HL-60 (cell line): ENCODE results near the gene EFTUD2.

ENCODE experiments used
- DNase-seq, 2 experiments: peaks; one replicate each; pipeline ENCODE4 v3.0.0-alpha.2; 2010 to 2020; ENCODE audit warnings: low read depth in 1 of 2, low spot score in 1 of 2
- H3K27ac ChIP-seq: fragments of 250-450 bp; sonication (Bioruptor Pico); replicated peaks from 2 replicates; pipeline ENCODE4 v1.5.1; 2020; ENCODE audit warnings: mild to moderate bottlenecking, moderate library complexity
- H3K27me3 ChIP-seq: fragments of 250-450 bp; sonication (Bioruptor Pico); 2 replicates; pipeline ENCODE4 v1.5.1; 2021; ENCODE audit warnings: mild to moderate bottlenecking, moderate library complexity; ENCODE audit not compliant: insufficient read depth, poor library complexity, severe bottlenecking
- H3K4me3 ChIP-seq: replicated peaks from 2 replicates; pipeline ENCODE4 v1.5.1; 2011; ENCODE audit warnings: mild to moderate bottlenecking, control low read depth, low read length; ENCODE audit not compliant: insufficient read depth
- GABPA ChIP-seq: IDR thresholded peaks from 2 replicates; pipeline ENCODE4 v1.6.1; 2012; ENCODE audit warnings: low read depth
- POLR2AphosphoS5 ChIP-seq: IDR thresholded peaks from 2 replicates; pipeline ENCODE4 v1.6.1; 2012; ENCODE audit warnings: low read depth
- SPI1 ChIP-seq: IDR thresholded peaks from 2 replicates; pipeline ENCODE4 v1.6.1; 2012; ENCODE audit warnings: low read depth, mild to moderate bottlenecking, borderline replicate concordance
- TF ChIP-seq, protein P1 (sequence below): IDR thresholded peaks from 2 replicates; pipeline ENCODE4 v1.6.1; 2012; ENCODE audit warnings: low read depth; ENCODE audit not compliant: insufficient replicate concordance
- TF ChIP-seq, protein P2 (sequence below): IDR thresholded peaks from one replicate; pipeline ENCODE4 v1.5.1; 2011; ENCODE audit warnings: low read length, control low read depth, inconsistent platforms; ENCODE audit not compliant: insufficient read depth

Gene EFTUD2

DNA sequence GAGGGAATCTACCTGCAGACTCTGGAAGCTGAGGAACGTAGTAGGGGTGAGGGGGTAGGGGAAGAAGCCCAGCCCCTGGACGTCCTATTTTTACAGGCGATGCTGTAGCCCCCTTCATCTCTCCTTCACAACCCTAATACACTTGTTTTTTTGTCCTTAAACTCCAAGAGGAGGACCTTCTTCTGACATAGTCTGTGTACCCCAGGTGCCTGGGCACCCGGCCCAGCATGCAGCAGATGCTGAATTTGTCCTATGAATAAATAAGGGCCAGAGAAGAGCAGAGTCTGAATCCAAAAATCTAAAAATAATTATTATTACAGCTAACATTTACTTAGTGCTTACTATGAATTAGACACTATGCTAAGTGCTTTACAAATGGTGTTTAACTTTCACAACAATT lies 43.2 kb upstream of the EFTUD2 start:
- Histone ChIP-seq H3K27ac (no peak overlapping the region), H3K4me3 (no peak overlapping the region), H3K27me3 (no peaks in the 10 kb centered on the region)
- DNase-seq: no peak
- TF ChIP-seq, protein P1, sequence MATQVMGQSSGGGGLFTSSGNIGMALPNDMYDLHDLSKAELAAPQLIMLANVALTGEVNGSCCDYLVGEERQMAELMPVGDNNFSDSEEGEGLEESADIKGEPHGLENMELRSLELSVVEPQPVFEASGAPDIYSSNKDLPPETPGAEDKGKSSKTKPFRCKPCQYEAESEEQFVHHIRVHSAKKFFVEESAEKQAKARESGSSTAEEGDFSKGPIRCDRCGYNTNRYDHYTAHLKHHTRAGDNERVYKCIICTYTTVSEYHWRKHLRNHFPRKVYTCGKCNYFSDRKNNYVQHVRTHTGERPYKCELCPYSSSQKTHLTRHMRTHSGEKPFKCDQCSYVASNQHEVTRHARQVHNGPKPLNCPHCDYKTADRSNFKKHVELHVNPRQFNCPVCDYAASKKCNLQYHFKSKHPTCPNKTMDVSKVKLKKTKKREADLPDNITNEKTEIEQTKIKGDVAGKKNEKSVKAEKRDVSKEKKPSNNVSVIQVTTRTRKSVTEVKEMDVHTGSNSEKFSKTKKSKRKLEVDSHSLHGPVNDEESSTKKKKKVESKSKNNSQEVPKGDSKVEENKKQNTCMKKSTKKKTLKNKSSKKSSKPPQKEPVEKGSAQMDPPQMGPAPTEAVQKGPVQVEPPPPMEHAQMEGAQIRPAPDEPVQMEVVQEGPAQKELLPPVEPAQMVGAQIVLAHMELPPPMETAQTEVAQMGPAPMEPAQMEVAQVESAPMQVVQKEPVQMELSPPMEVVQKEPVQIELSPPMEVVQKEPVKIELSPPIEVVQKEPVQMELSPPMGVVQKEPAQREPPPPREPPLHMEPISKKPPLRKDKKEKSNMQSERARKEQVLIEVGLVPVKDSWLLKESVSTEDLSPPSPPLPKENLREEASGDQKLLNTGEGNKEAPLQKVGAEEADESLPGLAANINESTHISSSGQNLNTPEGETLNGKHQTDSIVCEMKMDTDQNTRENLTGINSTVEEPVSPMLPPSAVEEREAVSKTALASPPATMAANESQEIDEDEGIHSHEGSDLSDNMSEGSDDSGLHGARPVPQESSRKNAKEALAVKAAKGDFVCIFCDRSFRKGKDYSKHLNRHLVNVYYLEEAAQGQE: no peak
- TF ChIP-seq, protein P2, sequence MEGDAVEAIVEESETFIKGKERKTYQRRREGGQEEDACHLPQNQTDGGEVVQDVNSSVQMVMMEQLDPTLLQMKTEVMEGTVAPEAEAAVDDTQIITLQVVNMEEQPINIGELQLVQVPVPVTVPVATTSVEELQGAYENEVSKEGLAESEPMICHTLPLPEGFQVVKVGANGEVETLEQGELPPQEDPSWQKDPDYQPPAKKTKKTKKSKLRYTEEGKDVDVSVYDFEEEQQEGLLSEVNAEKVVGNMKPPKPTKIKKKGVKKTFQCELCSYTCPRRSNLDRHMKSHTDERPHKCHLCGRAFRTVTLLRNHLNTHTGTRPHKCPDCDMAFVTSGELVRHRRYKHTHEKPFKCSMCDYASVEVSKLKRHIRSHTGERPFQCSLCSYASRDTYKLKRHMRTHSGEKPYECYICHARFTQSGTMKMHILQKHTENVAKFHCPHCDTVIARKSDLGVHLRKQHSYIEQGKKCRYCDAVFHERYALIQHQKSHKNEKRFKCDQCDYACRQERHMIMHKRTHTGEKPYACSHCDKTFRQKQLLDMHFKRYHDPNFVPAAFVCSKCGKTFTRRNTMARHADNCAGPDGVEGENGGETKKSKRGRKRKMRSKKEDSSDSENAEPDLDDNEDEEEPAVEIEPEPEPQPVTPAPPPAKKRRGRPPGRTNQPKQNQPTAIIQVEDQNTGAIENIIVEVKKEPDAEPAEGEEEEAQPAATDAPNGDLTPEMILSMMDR: no peak
- TF ChIP-seq GABPA (no peak), SPI1 (no peak), POLR2AphosphoS5 (no peak)

DNA sequence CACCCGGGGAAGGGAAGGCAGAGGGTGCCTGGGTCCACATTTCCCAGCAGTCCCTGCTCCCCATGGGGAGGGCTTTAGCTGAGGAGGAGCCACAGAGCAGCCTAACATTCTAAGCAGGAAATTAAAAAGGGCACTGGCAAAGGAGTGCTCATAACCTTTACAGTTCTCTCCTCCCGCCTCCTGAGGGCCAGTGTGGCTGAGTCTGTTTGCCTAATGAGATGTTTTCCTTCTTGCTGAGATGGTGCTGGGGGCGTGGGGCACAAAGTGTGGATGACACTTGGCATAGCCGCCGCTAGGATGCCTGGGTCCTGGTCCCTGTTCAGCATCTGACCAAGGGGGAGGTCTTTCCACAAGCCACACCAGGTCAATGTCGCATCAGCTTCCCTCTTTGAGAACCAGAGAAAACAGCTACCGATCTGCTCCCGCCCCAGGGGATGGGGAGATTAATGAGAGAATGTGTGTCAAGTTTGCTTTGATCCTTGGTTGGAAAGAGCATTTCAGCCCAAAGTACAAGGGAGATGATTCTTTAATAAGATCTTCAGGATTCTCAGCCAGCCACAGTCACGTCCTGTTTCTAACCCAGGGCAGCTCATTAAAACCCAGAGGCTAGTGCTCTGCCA lies 42.6 kb upstream of the EFTUD2 start:
- Histone ChIP-seq H3K27me3 (no peaks in the 10 kb centered on the region), H3K27ac (no peak overlapping the region), H3K4me3 (no peak overlapping the region)
- TF ChIP-seq SPI1 (no peak), POLR2AphosphoS5 (no peak), GABPA (no peak)
- TF ChIP-seq, protein P2: no peak
- TF ChIP-seq, protein P1: no peak
- DNase-seq: no peak

DNA sequence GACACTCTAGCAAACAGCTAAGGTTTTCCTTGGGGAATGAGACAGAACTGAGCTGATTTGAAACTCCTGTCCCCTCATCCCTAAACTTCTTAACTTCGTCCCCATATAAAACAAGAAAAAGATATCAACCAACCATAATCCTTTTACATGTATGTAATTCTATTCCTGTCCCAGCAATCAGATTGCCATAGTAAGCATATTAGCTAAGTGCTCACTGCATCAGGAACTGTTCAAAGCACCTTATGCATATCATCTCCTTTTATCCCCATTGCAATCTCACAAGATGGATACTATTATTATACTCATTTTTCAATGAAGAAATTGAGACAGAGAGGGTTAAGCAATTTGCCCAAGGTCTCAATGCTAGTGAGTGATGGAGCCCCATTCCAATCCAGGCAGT lies 41.5 kb upstream of the EFTUD2 start:
- Histone ChIP-seq H3K27ac (no peak overlapping the region), H3K4me3 (no peak overlapping the region), H3K27me3 (no peaks in the 10 kb centered on the region)
- no peak for DNase-seq
- TF ChIP-seq, protein P1: no peak
- no peak for TF ChIP-seq POLR2AphosphoS5
- TF ChIP-seq GABPA: no peak
- TF ChIP-seq, protein P2: no peak
- TF ChIP-seq SPI1: no peak
